G401 (cell line): ENCODE measurements around the gene FBRSL1. TPM values are rescaled to one million over a fixed set of nuclear protein-coding genes. Genes with fewer than 3 reads are reported as not detected.
"Not testable (repeated sequence)": the region's sequence is repeated elsewhere in the genome, so short reads cannot be mapped to it uniquely, and the experiment has no call there.

Experiments
- DNase-seq: peaks from one replicate; pipeline ENCODE4 v3.0.0-alpha.2; 2015; ENCODE audit warnings: low spot score
- in situ Hi-C: cut with HindIII; loops from 2 replicates; pipeline ENCODE4 v1.10.0; 2016; ENCODE audit warnings: low sequenced_read_pairs, mixed read lengths
- total RNA-seq: library from RNA; depleted of rRNA; stranded (reverse); fragments of >200 nt; shearing (Covaris generic); gene quantifications from 2 replicates; pipeline ENCODE4 v1.2.3, GENCODE V29; 2014; rRNA removed

The FBRSL1 gene
- 9.5 and 10.2 TPM in 2 replicates for total RNA-seq

DNA sequence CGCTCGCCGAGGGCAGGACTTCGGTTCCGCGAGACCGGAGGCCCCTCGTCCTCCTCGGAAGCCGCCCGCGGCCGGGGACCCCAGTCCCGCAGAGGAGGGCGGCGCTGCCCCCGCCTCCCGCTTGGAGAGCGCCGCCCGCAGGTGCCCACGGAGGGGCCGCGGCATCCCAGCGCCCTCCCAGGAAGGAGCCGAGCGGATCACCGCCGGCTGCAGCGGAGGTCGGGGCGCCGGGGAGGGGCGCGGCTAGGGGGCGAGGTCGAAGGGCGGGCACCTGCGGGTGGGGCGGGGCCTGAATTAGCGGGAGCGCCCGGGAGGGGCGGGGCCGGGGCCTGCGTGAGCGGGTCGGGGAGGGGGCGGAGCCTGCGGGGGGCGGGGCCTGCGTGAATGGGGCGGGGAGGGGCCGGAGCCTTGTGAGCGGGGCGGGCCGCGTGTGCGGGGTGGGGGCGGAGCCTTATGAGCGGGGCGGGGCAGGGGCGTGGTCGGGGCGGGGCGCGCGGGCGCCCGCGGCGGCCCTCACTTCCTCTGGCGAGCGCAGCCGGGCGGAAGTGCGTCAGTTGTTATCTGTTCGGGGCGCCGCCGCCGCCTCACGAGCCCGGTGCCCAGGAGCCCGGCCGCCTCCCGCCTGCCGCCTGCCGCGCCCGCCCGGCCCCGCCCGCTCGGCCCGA is at the start of gene FBRSL1:
TSS of gene FBRSL1 (plus strand) at position 550 of the 665 bp plus-strand sequence.
- peak; percentile 91 for DNase-seq
- in situ Hi-C loops: no loop called here

DNA sequence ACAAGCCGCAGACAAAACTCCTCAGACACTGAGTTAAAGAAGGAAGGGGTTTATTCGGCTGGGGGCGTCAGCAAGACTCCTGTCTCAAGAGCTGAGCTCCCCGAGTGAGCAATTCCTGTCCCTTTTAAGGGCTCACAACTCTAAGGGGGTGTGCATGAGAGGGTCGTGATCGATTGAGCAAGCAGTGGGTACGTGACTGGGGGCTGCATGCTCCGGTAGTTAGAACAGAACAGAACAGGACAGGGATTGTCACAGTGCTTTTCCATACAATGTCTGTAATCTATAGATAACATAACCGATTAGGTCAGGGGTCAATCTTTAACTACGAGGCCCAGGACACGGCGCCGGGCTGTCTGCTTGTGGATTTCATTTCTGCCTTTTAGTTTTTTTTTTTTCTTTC is 49.5 kb upstream of the FBRSL1 start:
- in situ Hi-C loops, DNase-seq: not testable (repeated sequence)

DNA sequence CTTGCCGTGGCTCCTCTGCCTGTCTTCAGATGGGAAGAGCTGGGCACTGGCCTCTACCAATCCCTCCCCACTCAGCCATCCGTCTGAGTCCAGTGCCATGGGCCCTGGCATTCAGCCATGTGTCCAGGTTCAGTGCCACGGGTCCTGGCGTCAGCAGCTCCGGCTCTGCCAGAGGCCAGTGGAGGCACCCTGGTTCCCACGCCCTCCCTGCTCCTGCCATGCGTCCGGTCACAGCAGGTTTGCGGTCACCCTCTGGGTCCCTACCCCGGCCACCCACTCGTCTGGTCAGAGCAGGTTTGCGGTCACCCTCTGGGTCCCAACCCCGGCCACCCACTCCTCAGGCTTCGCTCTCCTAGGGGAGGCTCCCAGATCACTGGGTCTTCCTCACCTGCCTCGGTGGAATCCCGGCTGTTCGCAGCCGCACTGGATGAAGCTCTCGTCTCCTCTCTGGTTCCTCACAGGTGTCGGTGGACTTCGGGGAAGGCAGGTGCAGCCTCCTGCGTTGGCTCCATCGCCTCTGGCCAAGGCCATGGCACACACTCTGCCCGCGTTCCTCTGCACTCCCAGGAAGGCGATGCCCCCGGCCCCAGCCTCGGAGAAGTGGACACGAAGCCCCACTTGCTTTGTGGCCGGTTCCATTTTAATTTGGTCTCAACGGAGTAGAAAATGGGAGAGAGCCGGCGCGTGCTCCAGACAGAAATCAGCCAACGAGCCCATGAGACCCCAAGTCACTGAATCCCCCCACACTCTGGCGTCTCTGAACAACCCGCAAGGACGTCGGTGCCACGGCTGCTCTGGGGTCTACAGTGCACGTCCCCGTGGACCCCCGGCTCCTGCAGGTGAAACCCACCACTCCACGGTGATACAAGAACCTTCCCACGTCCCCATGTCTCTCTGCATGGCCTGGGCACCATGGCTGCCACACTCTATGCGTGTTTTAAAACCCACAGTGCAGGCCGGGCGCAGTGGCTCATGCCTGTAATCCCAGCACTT is 47.8 kb upstream of the FBRSL1 start:
- DNase-seq: peak; percentile 77
- in situ Hi-C loops: no loop called here

DNA sequence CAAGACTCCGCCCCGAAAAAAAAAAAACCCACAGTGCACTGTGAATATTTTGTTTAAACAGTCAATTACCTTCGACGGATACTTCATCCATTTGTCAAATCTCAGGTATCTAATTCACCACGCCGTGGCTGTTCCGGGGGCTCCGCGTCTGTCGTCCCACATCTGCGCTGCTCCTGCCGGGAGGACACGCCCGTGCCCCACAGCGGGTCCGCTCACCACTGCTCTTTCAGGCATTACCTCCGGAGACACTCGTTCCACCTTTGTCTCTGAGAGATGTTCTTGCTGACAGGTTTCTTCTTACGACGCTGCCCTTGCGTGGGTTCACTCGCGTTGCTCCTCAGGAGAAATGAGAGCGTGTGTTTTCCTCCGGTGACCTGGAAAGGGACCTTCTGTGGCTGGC is 46.9 kb upstream of the FBRSL1 start:
- no peak for DNase-seq
- in situ Hi-C loops: no loop called here

DNA sequence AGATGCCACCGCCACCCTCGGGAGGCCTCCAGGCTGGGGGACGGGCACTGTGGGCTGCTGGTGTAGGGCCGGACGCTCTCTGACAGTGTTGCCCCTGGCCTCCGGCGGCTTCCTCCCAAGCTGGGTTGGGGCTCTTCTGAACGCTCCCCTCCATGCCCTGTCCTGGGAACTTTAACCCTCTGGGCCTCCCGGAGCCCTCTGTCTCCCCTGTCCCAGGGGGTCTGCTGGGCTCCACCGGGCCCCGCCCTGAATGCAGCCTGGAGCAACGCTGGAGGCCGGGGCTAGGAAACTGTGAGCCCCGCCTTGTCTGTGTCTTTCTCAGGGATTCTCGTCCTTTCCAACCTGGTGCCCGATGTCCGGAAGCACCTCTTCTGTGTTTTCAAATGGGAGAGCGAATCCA is 45.7 kb upstream of the FBRSL1 start:
- in situ Hi-C loops: no loop called here
- DNase-seq: no peak

DNA sequence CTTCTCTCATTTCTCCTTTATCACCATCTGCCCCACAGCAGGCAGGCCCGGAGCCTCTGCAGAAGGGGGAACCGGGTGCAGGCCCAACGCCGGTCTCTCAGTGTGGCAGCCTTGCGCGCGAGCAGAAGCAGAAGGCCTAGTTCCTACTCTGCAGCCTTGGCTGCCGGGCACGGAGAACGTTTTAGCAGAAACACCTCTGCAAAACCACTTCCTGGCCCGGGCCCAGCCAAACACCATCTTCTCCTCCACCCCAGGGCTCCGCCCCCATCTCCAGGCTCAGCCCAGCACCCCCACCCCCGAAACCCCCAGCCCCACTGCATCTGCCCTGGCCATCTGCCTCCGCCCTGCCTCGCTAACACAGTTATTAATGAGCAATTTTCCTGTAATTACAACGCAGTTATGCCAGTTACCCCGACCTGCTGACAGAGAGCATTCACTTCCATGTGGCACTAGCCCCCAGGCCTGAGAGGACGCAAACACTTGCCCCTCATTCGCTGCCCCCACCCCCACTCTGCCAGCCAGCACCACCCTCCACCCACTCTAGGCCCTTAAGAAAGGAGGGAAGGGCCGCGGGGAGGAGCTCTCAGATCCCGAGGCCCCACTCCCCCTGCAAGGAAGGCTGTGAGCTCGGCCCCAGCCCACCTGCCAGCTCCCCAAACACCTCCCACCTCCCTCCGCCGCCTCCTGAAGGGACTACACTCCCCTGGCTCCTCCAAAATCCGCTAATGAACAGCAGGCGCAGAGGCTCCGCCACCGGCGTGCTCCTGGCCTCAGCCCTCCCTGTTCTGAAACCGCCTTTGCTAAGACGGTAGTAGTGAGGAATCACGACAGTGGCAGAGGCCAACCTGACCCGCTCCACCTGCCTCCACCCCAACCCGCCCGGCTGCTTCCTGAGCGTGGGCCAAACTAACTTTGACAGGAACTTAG is 44.7 kb upstream of the FBRSL1 start:
- in situ Hi-C loops: no loop called here
- DNase-seq: peak; percentile 61

DNA sequence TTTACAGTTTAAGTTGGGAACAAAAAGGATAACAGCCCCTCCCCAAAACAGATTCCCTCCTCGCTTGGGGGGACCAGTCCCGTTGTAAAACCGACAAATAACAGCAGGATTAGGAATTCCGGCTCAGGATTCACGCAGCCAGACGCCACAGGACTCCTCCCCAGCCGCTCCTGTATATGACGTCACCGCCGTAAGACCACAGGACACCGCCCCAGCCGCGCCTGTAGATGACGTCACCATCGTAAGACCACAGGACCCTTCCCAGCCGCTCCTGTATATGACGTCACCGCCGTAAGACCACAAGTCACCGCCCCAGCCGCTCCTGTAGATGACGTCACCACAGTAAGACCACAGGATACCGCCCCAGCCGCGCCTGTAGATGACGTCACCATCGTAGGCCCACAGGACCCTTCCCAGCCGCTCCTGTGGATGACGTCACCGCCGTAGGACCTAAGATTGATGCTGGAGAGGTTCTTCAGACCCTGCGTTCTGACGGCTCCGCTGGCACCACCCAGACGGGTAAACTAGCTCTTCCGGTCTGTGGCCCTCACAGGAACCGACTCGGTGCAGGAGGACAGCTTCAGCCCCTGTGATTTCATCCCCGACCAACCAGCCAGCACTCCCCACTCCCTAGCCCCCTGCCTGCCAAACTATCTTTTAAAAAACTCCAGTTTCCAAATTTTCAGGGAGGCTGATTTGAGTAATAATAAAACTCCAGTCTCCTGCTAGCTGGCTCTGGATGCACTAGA is 43.9 kb upstream of the FBRSL1 start:
- in situ Hi-C loops: no loop called here
- DNase-seq: no peak

DNA sequence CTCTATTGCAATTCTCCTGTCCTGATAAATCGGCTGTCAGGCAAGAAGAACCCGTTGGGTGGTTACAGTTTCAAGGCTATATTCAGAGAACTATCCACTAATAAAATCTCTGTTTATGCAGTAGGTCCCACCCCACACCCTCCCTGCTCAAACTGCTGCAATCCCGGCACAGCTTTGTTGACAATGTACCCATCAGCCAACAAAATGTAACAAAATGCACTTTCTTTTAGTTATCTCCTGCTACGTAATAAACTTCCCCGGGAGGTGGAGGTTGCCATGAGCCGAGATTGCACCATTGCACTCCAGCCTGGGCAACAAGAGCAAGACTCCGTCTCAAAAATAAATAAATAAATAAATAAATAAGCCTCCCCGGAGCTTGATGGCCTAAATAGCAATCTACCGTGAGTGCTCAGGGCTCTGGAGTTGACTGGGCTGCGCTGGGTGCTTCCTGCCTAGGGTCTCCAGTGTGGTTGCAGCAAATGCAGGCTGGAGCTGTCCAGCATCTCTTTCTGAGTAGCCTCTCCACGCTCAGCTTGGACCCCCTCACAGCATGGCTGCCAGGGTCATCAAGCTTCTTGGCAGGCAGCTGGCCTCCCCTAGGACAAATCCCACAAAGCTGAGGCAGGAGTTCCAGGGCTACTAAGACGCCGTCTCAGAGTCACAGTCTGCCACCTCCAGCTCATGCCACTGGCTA is 43.2 kb upstream of the FBRSL1 start:
- no peak for DNase-seq
- in situ Hi-C loops: no loop called here

DNA sequence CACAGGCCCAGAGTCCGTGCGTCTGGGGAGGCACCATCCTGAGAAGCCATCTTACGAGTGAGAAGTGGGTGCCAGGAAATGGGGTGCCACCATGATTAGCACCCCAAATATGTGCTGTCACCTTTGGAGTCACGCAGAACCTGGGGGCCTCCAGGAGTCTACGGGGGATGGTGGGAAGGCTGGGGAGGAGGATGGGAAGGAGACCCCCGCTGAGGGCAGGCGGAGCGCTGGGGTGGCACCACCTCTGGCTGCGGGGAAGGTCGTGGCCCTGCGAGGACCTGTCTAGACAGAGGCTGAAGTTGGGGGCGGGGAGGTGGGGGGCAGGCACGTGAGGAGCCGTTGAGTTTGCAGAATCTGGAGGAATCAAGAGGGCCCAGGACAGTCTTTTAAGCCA is 42.6 kb upstream of the FBRSL1 start:
- DNase-seq: no peak
- in situ Hi-C loops: no loop called here

DNA sequence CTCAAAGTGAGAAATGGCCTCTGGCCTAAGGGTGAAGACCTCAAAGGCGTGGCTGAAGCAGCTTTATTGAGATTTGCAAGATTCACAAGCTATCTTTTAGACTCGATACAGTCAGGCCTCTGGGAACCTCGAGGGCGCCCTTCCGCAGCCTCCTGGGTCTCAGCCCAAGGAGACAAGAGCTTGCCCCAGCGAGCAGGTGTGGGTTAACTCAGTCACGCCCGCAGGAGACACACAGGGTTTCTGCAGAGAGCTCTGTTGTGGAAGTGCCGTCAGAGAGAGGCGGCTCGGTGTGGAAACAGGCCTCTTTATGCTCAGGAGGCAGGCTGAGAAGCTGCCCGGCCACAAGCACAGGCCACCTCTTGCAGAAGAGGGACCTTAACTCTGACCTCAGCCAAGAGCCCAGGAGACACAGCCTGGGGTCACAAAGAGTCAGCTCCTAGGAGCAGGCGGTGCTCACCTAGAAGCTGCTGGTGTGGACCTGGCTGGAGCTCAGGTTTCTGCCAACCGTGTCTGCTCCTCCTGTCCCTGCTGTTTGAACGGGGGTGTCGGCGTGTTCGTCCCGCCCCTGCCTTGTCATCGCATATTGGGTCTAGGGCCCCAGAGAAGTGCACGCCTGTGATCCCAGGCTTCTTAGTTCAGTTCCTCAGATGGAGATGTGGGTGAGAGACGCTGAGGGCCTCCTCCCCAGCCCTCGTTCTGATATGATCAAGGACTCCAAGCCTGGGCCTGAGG is 42.1 kb upstream of the FBRSL1 start:
- in situ Hi-C loops: no loop called here
- no peak for DNase-seq

DNA sequence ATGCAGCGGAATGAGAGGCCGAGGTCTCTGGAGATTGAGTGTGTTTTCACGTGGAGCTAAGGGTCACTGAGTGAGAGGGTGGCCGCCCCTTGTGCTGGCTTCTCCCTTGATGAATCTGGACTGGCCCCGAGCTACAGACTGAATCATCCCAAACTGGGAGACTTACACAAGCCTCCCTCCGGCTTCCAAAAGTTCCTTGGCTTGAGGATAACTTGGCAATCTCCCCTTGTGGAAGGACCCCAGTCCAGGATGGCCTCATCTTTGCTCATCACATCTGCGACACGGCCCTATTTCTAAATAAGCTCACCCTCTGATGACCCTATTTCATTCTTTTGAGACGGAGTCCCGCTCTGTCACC is 41.5 kb upstream of the FBRSL1 start:
- in situ Hi-C loops: no loop called here
- DNase-seq: no peak

DNA sequence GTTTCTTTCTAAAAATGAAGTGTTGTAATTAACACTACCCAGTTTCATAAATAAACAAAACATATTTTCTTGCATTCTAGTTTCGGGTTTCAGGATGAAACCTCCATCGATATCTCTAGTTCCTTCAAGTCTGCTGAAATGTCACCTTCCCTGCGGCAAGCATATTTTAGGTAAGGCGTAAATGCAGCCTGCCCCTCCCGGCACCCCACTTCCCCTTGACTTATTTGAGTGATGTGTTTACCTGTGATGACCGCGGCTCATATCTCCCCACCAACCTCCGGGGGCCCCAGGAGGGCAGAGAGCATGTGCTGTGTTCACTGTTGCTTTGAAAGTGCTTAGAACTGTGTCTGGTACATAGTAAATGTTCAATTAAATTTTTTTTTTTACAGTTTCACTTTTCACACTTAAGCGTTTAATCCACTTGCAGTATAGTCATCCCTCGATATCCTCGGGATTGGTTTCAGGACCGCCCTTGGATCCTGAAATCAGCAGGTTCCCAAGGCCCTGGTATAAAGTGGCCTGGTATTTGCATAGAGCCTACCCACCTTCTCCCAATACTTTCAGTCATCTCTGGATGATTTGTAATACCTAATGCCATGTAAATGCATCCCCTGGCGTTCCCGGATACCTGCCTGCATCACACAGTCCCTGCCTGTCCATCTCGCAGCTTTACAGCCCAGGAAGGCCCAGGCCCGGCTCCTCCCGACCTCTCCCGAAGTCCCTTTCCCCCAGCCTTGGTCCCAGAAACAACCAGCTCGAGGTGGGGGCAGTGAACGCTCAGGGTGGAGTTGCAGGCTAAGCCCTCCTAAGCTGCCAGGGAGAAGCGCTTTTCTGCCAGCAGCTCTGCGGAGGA is 40.2 kb upstream of the FBRSL1 start:
- in situ Hi-C loops: no loop called here
- no peak for DNase-seq

DNA sequence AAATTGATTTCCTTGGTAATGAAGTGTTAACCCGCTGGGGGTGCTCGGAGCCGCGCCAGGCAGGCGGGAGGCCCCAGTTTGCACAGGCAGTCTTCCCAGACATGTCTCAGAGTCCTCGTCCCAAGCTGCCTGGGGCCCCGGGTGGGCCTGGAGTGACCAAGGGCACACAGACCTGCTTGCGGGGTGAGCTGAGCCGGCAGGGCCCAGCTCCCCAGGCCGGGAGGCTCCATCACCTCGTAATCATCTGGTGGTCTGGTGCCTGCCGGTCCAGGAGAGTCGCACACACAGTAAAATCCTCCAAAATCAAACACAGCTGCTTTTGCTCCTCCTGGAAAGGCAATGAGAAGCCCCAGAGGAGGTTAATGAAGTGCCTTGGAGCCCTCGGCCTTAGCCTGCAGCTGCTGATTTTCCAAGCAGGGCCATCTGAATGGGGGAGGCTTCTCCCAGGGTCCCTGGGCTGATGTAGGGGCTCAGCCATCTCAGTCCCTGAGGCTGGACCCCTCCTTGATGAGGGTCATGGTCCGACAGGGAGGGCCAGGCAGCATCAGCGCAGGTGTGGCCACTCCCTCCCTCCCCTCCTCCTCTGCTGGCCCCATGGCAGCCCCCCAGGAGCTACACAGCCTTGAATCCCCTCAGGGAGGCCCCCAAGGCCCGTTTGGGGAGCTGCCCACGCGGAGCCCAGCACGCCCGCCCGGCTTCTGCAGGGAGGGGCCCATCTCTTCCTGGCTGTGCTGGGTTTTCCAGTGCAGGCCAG is 39.4 kb upstream of the FBRSL1 start:
- peak; percentile 37 for DNase-seq
- in situ Hi-C loops: no loop called here

DNA sequence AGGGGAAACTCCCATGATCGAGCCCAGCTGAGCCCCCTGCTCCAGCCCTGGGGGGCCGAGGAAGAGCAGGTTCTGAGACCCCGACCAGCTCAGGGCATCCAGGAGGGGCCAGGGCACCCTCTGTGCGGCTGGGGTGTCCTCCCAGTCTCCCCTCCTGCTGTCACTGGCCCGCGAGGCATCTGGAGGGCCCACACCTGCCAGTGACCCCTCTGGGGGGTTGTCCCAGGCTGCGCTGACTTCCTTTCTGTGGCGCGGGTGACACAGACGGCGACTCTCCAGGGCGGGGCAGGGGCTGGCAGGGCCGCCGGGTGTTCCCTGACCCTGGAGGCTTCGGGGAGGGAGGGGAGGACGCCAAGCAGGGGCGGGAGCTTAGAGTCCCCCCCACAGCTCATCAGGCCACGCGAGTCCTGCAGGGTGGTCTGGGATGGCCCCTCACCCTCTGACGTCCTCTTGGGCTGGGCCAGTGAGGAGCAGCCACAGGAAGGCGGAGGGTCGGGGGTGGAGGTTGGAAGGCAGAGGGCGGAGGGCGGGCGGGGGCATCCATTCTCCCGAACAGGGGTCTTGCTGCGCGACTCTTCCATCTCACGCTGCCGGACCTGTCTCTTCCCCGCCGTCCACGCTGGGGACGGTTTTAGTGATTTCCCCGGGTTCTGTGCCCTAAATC is 38.6 kb upstream of the FBRSL1 start:
- in situ Hi-C loops: no loop called here
- no peak for DNase-seq

DNA sequence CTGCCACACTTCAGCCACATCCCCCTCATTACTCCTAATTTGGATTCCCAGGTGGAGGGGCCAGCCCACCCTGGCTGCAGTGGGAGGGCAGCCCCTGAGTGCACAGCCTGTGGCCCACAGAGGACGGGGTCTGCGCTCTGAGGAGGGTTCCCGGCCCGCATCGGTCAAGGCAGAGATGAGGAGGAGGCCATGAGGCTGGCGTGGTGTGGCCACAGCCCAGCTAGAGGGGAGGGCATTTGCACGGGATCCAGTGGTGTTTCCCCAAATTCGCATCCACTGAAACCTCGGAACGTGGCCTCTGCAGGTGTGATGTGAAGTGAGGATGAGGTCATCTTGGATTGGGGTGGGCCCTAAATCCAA is 38.1 kb upstream of the FBRSL1 start:
- DNase-seq: no peak
- in situ Hi-C loops: no loop called here
